Testis (tissue), 2 donors: ENCODE measurements around the gene CIPC.
A peak's percentile ranks its signal among the peaks of the same experiment; 100 is the strongest.

Experiments
- CTCF ChIP-seq, 3 experiments: fragments of 450-650 bp in 2 of 3; fragments of 200-600 bp in 1 of 3; sonication (generic) in 1 of 3; IDR thresholded peaks; one replicate each; pipeline ENCODE4 v1.5.1; 2016 to 2019; ENCODE audit warnings: antibody characterized with exemption in 3 of 3, mild to moderate bottlenecking in 2 of 3, moderate library complexity in 1 of 3
- POLR2A ChIP-seq: fragments of 450-650 bp; IDR thresholded peaks from one replicate; pipeline ENCODE4 v1.6.1; 2017; ENCODE audit warnings: antibody characterized with exemption, mild to moderate bottlenecking, moderate library complexity

GRCh38 chr14:77097700-77098528, at the start of gene CIPC:
- TF ChIP-seq CTCF (IDR thresholded peaks at IDR 0.05) (peak in 2 of 3 experiments; percentile 28), POLR2A (peak; percentile 78)
